ENCODE data around the gene OR2H1. TPM values are rescaled to one million over a fixed set of nuclear protein-coding genes. Genes with fewer than 3 reads are reported as not detected.

Gene OR2H1
- polyA plus RNA-seq, 1 donor from 2014 or later: not detected

DNA sequence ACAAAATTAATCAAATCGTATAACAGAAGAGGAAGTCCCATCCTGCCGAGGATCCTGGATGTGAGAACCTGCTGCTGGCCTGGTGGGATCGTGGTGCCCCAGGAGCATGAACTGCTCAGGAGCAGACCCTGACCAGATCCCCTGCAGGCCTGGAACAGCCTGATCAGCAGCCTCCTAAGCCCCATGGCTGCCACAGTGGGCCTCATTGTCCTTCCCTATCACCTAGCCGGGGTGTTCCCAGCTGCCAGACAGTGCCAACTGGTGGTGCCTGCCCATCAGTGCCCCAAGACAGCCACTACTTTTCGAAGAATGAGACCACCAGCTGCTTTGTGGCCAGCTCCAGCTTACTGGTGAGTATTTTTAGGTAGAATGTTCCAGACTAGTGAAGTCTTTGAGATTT, 50.4 kb downstream of the OR2H1 start:
- Histone ChIP-seq H3K27ac (ENCODE audit: low read length) (no peak overlapping the region), H3K4me2 (ENCODE audit: low read length) (no peak overlapping the region), H3K27me3 (ENCODE audit: insufficient read depth, low read depth, low read length) (no peaks in the 10 kb centered on the region), H3K9me3 (ENCODE audit: low read length) (no peaks in the 10 kb centered on the region), H4K20me1 (ENCODE audit: insufficient read depth) (no peaks in the 10 kb centered on the region), H3K36me3 (ENCODE audit: insufficient read depth, low read length) (no peaks in the 10 kb centered on the region), H3K4me3 (ENCODE audit: low read length) (no peak overlapping the region), H3K9ac (ENCODE audit: low read length) (no peak overlapping the region), H3K9me2 (ENCODE audit: insufficient read depth, low read length) (no peaks in the 10 kb centered on the region), H3K79me2 (replicated peaks; ENCODE audit: insufficient read depth, low read length) (no peaks in the 10 kb centered on the region), H2AFZ (ENCODE audit: low read depth, low read length) (no peak overlapping the region), H3F3A (ENCODE audit: insufficient read depth, low read length, poor library complexity, severe bottlenecking) (no peaks in the 10 kb centered on the region)
- TF ChIP-seq SMC3 (conservative IDR thresholded peaks at IDR 0.05; ENCODE audit: poor library complexity): no peak
- TF ChIP-seq EZH2 (IDR thresholded peaks at IDR 0.05; ENCODE audit: borderline replicate concordance, insufficient read depth, low read length, poor library complexity, severe bottlenecking): no peak
- no peak for TF ChIP-seq TAF1 (IDR thresholded peaks at IDR 0.05; ENCODE audit: low read depth)
- TF ChIP-seq, protein P1, sequence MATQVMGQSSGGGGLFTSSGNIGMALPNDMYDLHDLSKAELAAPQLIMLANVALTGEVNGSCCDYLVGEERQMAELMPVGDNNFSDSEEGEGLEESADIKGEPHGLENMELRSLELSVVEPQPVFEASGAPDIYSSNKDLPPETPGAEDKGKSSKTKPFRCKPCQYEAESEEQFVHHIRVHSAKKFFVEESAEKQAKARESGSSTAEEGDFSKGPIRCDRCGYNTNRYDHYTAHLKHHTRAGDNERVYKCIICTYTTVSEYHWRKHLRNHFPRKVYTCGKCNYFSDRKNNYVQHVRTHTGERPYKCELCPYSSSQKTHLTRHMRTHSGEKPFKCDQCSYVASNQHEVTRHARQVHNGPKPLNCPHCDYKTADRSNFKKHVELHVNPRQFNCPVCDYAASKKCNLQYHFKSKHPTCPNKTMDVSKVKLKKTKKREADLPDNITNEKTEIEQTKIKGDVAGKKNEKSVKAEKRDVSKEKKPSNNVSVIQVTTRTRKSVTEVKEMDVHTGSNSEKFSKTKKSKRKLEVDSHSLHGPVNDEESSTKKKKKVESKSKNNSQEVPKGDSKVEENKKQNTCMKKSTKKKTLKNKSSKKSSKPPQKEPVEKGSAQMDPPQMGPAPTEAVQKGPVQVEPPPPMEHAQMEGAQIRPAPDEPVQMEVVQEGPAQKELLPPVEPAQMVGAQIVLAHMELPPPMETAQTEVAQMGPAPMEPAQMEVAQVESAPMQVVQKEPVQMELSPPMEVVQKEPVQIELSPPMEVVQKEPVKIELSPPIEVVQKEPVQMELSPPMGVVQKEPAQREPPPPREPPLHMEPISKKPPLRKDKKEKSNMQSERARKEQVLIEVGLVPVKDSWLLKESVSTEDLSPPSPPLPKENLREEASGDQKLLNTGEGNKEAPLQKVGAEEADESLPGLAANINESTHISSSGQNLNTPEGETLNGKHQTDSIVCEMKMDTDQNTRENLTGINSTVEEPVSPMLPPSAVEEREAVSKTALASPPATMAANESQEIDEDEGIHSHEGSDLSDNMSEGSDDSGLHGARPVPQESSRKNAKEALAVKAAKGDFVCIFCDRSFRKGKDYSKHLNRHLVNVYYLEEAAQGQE (IDR thresholded peaks at IDR 0.05; ENCODE audit: borderline replicate concordance): no peak
- no peak for TF ChIP-seq MXI1 (conservative IDR thresholded peaks at IDR 0.05; ENCODE audit: poor library complexity, severe bottlenecking)
- TF ChIP-seq CTCF (IDR thresholded peaks at IDR 0.05; ENCODE audit: poor library complexity, severe bottlenecking): no peak
- TF ChIP-seq RAD21 (conservative IDR thresholded peaks at IDR 0.05): no peak
- TF ChIP-seq EP300 (conservative IDR thresholded peaks at IDR 0.05; ENCODE audit: poor library complexity, severe bottlenecking): no peak
- TF ChIP-seq POLR2AphosphoS5 (IDR thresholded peaks at IDR 0.05): no peak

DNA sequence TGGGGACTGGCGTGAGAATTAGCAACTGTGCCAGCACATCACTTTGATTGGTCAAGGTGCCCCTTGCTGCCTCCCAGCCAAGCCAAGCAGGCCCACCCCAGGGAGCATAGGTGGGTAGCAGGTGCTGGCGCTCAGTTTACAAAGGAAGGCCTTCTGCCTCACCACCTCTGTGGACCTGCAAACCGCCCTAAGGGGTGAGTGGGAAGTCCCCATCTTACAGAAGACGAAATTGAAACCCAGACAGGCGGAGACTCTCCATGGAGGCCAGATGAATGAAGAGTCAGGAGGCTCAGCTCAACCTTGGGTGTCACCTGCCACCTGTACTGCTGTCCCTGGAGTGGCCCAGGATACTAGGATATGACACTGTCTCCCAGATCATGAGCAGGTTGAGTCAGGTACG, 52.3 kb downstream of the OR2H1 start:
- TF ChIP-seq CTCF (IDR thresholded peaks at IDR 0.05; ENCODE audit: poor library complexity, severe bottlenecking): no peak
- no peak for TF ChIP-seq RAD21 (conservative IDR thresholded peaks at IDR 0.05)
- TF ChIP-seq EZH2 (IDR thresholded peaks at IDR 0.05; ENCODE audit: borderline replicate concordance, insufficient read depth, low read length, poor library complexity, severe bottlenecking): no peak
- no peak for TF ChIP-seq MXI1 (conservative IDR thresholded peaks at IDR 0.05; ENCODE audit: poor library complexity, severe bottlenecking)
- TF ChIP-seq, protein P1 (IDR thresholded peaks at IDR 0.05; ENCODE audit: borderline replicate concordance): no peak
- TF ChIP-seq EP300 (conservative IDR thresholded peaks at IDR 0.05; ENCODE audit: poor library complexity, severe bottlenecking): no peak
- no peak for TF ChIP-seq TAF1 (IDR thresholded peaks at IDR 0.05; ENCODE audit: low read depth)
- TF ChIP-seq SMC3 (conservative IDR thresholded peaks at IDR 0.05; ENCODE audit: poor library complexity): no peak
- no peak for TF ChIP-seq POLR2AphosphoS5 (IDR thresholded peaks at IDR 0.05)
- no peak overlapping the region for H3K4me2 ChIP-seq (ENCODE audit: low read length)
- no peaks in the 10 kb centered on the region for H3K79me2 ChIP-seq (replicated peaks; ENCODE audit: insufficient read depth, low read length)
- no peaks in the 10 kb centered on the region for H3K36me3 ChIP-seq (ENCODE audit: insufficient read depth, low read length)
- H3F3A ChIP-seq (ENCODE audit: insufficient read depth, low read length, poor library complexity, severe bottlenecking): no peaks in the 10 kb centered on the region
- no peaks in the 10 kb centered on the region for H3K9me3 ChIP-seq (ENCODE audit: low read length)
- H3K4me3 ChIP-seq (ENCODE audit: low read length): no peak overlapping the region
- no peak overlapping the region for H3K27ac ChIP-seq (ENCODE audit: low read length)
- H2AFZ ChIP-seq (ENCODE audit: low read depth, low read length): no peak overlapping the region
- no peaks in the 10 kb centered on the region for H3K9me2 ChIP-seq (ENCODE audit: insufficient read depth, low read length)
- no peaks in the 10 kb centered on the region for H3K27me3 ChIP-seq (ENCODE audit: insufficient read depth, low read depth, low read length)
- no peak overlapping the region for H3K9ac ChIP-seq (ENCODE audit: low read length)
- H4K20me1 ChIP-seq (ENCODE audit: insufficient read depth): no peaks in the 10 kb centered on the region
